ENCODE results near the gene KDM6B.
A peak's percentile ranks its signal among the peaks of the same experiment; 100 is the strongest.

The KDM6B gene

GRCh38 chr17:7825206-7825990 is 8.6 kb upstream of the KDM6B start:
- H3K9me2 ChIP-seq (replicated peaks; ENCODE audit: insufficient read depth, low read length): no peaks in the 10 kb centered on the region
- H3K9ac ChIP-seq (ENCODE audit: low read length): no peak overlapping the region
- H3K4me3 ChIP-seq (ENCODE audit: low read length): no peak overlapping the region
- TF ChIP-seq, protein P1, sequence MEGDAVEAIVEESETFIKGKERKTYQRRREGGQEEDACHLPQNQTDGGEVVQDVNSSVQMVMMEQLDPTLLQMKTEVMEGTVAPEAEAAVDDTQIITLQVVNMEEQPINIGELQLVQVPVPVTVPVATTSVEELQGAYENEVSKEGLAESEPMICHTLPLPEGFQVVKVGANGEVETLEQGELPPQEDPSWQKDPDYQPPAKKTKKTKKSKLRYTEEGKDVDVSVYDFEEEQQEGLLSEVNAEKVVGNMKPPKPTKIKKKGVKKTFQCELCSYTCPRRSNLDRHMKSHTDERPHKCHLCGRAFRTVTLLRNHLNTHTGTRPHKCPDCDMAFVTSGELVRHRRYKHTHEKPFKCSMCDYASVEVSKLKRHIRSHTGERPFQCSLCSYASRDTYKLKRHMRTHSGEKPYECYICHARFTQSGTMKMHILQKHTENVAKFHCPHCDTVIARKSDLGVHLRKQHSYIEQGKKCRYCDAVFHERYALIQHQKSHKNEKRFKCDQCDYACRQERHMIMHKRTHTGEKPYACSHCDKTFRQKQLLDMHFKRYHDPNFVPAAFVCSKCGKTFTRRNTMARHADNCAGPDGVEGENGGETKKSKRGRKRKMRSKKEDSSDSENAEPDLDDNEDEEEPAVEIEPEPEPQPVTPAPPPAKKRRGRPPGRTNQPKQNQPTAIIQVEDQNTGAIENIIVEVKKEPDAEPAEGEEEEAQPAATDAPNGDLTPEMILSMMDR (IDR thresholded peaks at IDR 0.05; ENCODE audit: low read length): peak; percentile 23
- TF ChIP-seq EZH2 (optimal IDR thresholded peaks at IDR 0.05; ENCODE audit: low read depth, low read length): no peak
- TF ChIP-seq EZH2phosphoT487 (IDR thresholded peaks at IDR 0.05; ENCODE audit: low read length): no peak
- H3K27ac ChIP-seq (ENCODE audit: low read length): no peak overlapping the region
- H3K79me2 ChIP-seq (ENCODE audit: low read length): no peaks in the 10 kb centered on the region
- H3K27me3 ChIP-seq (replicated peaks; ENCODE audit: insufficient read depth, low read length): peaks cover 93% of the 10 kb centered on the region
- DNase-seq: no peak
- no peaks in the 10 kb centered on the region for H3F3A ChIP-seq (ENCODE audit: insufficient read depth, low read length)
- no peaks in the 10 kb centered on the region for H3K36me3 ChIP-seq (replicated peaks; ENCODE audit: insufficient read depth, low read length)
- H3K4me2 ChIP-seq (ENCODE audit: low read depth, low read length): no peak overlapping the region
- no peaks in the 10 kb centered on the region for H3K4me1 ChIP-seq (ENCODE audit: low read length)
- H3K9me3 ChIP-seq (replicated peaks; ENCODE audit: insufficient read depth, low read length): no peaks in the 10 kb centered on the region
- H2AFZ ChIP-seq (ENCODE audit: low read length): no peak overlapping the region
- H4K20me1 ChIP-seq (ENCODE audit: insufficient read depth, low read length): no peaks in the 10 kb centered on the region

DNA sequence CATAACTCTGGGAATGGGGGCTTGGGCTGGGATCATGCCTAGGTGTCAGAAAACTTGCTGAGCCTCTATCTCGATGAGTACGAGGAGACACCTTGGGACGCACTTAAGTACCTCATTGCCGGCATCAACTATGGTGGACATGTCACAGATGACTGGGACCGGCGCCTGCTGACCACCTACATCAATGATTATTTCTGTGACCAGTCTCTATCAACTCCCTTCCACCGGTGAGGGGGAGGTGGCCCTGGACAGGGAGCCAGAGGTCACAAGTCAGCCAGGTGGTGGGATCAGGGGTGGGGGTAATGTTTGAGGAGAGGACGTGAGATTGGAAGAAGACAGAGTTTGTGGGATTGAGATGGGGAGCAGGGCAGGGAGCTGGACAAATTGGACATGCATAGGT is 3.4 kb upstream of the KDM6B start:
- Histone ChIP-seq H3K4me2 (ENCODE audit: low read depth, low read length) (no peak overlapping the region), H4K20me1 (ENCODE audit: insufficient read depth, low read length) (no peaks in the 10 kb centered on the region), H3F3A (ENCODE audit: insufficient read depth, low read length) (peaks cover 10% of the 10 kb centered on the region; the same call in 1 of the 2 replicates), H3K9me3 (replicated peaks; ENCODE audit: insufficient read depth, low read length) (no peaks in the 10 kb centered on the region), H3K9me2 (replicated peaks; ENCODE audit: insufficient read depth, low read length) (no peaks in the 10 kb centered on the region), H3K9ac (ENCODE audit: low read length) (no peak overlapping the region), H3K79me2 (ENCODE audit: low read length) (no peaks in the 10 kb centered on the region), H3K27me3 (replicated peaks; ENCODE audit: insufficient read depth, low read length) (peaks cover 75% of the 10 kb centered on the region), H3K27ac (ENCODE audit: low read length) (no peak overlapping the region), H3K36me3 (replicated peaks; ENCODE audit: insufficient read depth, low read length) (no peaks in the 10 kb centered on the region), H3K4me3 (ENCODE audit: low read length) (no peak overlapping the region), H2AFZ (ENCODE audit: low read length) (no peak overlapping the region), H3K4me1 (ENCODE audit: low read length) (peaks cover 7% of the 10 kb centered on the region; the same call in 1 of the 2 replicates)
- TF ChIP-seq EZH2 (optimal IDR thresholded peaks at IDR 0.05; ENCODE audit: low read depth, low read length) (no peak), EZH2phosphoT487 (IDR thresholded peaks at IDR 0.05; ENCODE audit: low read length) (no peak)
- TF ChIP-seq, protein P1 (IDR thresholded peaks at IDR 0.05; ENCODE audit: low read length): no peak
- no peak for DNase-seq

DNA sequence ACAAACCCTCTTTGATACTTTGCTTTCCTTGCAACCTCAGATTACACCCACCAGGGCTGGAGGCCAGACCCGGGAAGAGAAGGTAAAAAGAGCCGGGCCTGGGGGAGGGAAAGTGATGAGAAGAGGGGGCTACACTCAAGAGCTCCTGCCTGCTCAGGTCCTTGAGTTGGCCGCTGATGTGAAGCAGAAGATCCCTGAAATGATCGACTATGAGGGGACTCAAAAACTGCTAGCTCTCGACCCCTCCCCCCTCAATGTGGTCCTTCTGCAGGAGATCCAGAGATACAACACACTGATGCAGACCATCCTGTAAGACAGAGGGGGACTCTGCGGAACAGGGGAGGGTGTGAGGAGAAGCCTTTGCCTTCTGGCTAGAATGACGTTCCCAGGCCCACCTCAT is 2.8 kb upstream of the KDM6B start:
- no peak overlapping the region for H3K4me2 ChIP-seq (ENCODE audit: low read depth, low read length)
- no peaks in the 10 kb centered on the region for H3K36me3 ChIP-seq (replicated peaks; ENCODE audit: insufficient read depth, low read length)
- no peak overlapping the region for H3K4me3 ChIP-seq (ENCODE audit: low read length)
- H3F3A ChIP-seq (ENCODE audit: insufficient read depth, low read length): peaks cover 16% of the 10 kb centered on the region
- DNase-seq: no peak
- no peaks in the 10 kb centered on the region for H3K9me3 ChIP-seq (replicated peaks; ENCODE audit: insufficient read depth, low read length)
- H3K79me2 ChIP-seq (ENCODE audit: low read length): no peaks in the 10 kb centered on the region
- no peak overlapping the region for H3K27ac ChIP-seq (ENCODE audit: low read length)
- no peak overlapping the region for H3K9ac ChIP-seq (ENCODE audit: low read length)
- peaks cover 69% of the 10 kb centered on the region for H3K27me3 ChIP-seq (replicated peaks; ENCODE audit: insufficient read depth, low read length)
- H3K9me2 ChIP-seq (replicated peaks; ENCODE audit: insufficient read depth, low read length): no peaks in the 10 kb centered on the region
- no peaks in the 10 kb centered on the region for H4K20me1 ChIP-seq (ENCODE audit: insufficient read depth, low read length)
- peaks cover 9% of the 10 kb centered on the region; the same call in 1 of the 2 replicates for H3K4me1 ChIP-seq (ENCODE audit: low read length)
- TF ChIP-seq EZH2 (optimal IDR thresholded peaks at IDR 0.05; ENCODE audit: low read depth, low read length) (no peak), EZH2phosphoT487 (IDR thresholded peaks at IDR 0.05; ENCODE audit: low read length) (no peak)
- TF ChIP-seq, protein P1 (IDR thresholded peaks at IDR 0.05; ENCODE audit: low read length): no peak
- H2AFZ ChIP-seq (ENCODE audit: low read length): no peak overlapping the region

Data from MM.1S (cell line).